Stimulated activated CD8-positive, alpha-beta memory T cell treated with anti-CD3 and anti-CD28 coated beads, Interleukin-7, amount 100 ng/mL, for 4 hours (primary cell): ENCODE data around the gene ZNF264.
"Not testable (repeated sequence)": the region's sequence is repeated elsewhere in the genome, so short reads cannot be mapped to it uniquely, and the experiment has no call there.

Experiments
- DNase-seq, 2 donors: peaks; one replicate each; pipeline ENCODE4 v3.0.0-alpha.2; 2020; ENCODE audit warnings: low read depth in 2 of 2

The ZNF264 gene

GRCh38 chr19:57245066-57245465, 53.8 kb downstream of the ZNF264 start:
- DNase-seq, result no peak

- DNase-seq, result no peak
Measured at GRCh38 chr19:57245959-57246358, 54.7 kb downstream of the ZNF264 start.

DNA sequence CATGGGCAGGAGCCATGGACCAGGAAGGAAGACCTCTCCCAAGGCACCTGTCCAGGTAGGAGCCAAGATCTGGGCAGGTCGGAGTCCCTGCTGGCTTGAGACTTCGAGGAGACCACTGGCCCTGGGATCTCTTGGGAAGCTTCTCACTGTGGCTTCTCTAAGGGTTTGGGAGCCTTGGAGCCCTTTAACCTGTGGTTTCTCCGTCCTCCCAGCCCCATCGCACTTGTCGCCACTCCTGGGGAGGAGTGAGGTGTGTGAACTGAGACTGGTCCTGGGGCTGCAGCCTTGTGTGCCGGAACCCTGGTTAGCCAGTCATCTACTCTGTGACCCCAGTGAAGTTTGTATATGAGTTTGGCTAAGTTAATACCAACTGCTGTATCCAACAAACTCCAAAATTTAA, 57.3 kb downstream of the ZNF264 start:
- no peak for DNase-seq

DNA sequence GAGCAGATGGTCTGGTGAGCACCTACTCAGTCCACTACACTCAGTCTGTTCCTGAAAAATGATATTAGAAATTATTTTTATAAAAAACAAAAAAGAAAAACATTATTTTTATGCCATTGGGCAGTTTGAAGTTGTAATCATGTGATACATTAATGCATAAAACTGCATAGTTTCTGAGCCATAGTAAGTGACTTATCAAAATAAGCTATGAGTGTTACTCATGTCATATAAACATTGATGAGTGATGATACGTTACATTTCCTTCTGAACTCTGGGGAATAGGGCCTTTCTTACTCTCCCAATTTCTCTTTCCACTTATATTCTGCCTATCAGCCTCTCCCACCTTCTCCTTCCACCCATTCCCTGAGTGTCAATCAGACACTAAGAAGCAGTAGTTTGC, 58.0 kb downstream of the ZNF264 start:
- no peak for DNase-seq

- DNase-seq, result not testable (repeated sequence)
Measured at GRCh38 chr19:57253767-57254166, 62.5 kb downstream of the ZNF264 start.

DNA sequence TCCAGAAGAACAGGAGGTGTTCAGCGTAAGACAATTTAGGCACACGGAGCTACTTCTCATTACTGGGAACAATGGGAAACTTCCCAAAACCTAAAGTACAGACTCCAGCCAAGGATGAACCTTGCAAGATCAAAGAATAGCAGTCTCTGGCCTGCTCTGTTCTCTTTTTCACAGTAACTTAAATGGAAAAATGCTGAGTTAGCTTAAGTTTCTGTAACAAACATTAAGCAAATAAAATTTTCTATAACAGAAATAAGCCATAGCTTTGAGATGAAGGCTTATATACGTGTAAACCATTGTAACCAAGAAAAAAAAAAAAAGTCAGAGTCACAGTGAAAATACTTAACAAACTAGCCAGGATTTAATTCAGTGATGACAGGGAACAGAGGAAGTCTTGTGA, 70.7 kb downstream of the ZNF264 start:
- DNase-seq, result no peak

- no peak for DNase-seq
Measured at GRCh38 chr19:57263244-57263741, 72.0 kb downstream of the ZNF264 start.

GRCh38 chr19:57267291-57267690, 76.0 kb downstream of the ZNF264 start:
- no peak for DNase-seq

GRCh38 chr19:57269515-57270250, 78.4 kb downstream of the ZNF264 start:
- no peak for DNase-seq

- DNase-seq, result no peak
Measured at GRCh38 chr19:57271280-57271679, 80.0 kb downstream of the ZNF264 start.
